T-helper 2 cell treated with Interferon-gamma antibody and Interleukin-4, amounts not matched to agents 100 ng/mL and 5 ng/mL, for 36 hours (primary cell): ENCODE measurements around the gene MROH2A. TPM values are rescaled to one million over a fixed set of nuclear protein-coding genes. Genes with fewer than 3 reads are reported as not detected.
"Not testable (repeated sequence)": the region's sequence is repeated elsewhere in the genome, so short reads cannot be mapped to it uniquely, and the experiment has no call there.

Experiments used
- intact Hi-C: fragments of 100-400 bp; cut with micrococcal nuclease; formaldehyde crosslinking; loops from one replicate; pipeline ENCODE4 v1.15.1; 2023
- total RNA-seq: library from RNA; stranded (reverse); gene quantifications from 2 replicates; pipeline ENCODE4 v1.2.3, GENCODE V29; 2022

MROH2A gene
- total RNA-seq, 1 donor from 2014 or later = not detected

DNA sequence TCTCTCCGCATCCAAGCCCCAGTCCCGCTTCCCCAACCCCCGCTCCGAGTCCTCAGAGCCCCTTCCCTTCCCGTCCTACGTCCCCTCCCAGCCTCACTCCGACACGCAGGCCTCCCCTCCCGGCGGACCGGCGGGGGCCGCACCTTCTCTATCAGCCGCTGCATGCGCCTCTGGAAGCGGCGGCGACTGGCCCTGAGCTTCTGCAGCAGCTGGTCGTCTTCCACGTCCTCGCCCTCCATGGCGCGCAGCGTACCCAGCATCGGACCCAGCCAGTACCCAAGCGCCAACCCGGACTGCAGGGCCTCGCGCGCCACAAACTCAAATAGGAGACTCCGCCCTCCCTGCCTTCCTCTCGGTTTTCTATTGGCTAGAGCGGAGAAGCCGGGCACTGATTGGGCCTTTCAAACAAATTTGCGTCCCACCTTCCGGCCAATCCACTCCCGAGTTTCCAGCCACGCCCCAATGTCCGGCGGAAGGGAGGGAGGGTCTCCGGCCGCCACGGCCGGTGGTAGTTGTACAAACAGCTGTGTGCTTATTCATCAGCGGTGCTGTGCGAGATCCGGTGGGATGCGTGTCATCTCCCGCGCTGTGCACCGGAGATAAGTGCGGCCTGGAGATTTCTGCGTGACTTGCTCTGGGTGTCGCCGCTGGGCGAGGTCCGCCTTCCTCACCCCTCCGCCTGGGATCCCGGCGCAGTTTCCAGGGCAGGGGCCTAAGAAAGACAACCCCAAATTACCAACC, 76.3 kb downstream of the MROH2A start, which contains the start of gene HJURP:
HJURP (minus strand) TSS at position 295 of the 741 bp plus-strand sequence; CDS start at position 260, 35 bp downstream.
- intact Hi-C loops = loop anchor here (1.0 to 10.0 kb wide), 4 partner anchors 14 to 1160 kb away; partner anchors contain the start of genes ARL4C, GIGYF2 and MSL3B

- intact Hi-C loops = loop anchor here (5.0 to 10.0 kb wide), 3 partner anchors 249 to 1161 kb away; partner anchors contain the start of gene GIGYF2
These were observed 77.2 kb downstream of the MROH2A start for GRCh38 chr2:233855345-233855744.

- intact Hi-C loops = loop anchor here (5.0 to 10.0 kb wide), 3 partner anchors 249 to 1161 kb away; partner anchors contain the start of gene GIGYF2
These were observed 78.1 kb downstream of the MROH2A start for GRCh38 chr2:233856184-233856583.

DNA sequence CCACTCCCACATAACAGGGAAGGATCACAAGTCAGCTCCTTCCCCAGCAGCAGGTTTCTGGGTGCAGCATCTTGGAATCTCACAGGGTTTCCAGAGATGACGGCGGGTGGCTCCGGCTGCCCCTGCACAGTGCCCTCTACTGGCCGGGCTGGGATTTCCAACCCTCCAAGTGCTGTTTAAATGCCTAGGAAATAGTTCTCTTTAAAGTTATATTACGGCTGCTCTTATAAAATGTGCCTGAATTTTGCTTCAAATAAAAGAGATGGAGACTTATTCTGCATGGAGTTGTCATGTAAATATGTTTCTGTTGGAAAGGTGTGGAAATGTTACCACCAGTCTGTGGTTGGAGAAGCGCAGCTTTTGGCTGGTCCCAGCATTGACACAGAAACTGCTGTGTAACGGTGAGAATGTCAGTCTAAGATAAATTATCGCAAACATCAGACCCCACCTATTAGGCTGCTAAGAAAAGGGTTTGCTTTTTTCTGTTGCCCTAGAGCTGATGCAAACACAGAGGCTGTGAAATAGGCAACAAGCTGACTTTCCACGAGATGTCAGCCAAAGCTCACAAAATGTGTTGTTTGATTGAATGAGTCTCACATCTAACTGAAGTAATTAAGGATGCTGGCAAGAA, 79.5 kb downstream of the MROH2A start:
- intact Hi-C loops = loop anchor here (5.0 to 10.0 kb wide), 3 partner anchors 247 to 1163 kb away; partner anchors contain the start of gene GIGYF2

DNA sequence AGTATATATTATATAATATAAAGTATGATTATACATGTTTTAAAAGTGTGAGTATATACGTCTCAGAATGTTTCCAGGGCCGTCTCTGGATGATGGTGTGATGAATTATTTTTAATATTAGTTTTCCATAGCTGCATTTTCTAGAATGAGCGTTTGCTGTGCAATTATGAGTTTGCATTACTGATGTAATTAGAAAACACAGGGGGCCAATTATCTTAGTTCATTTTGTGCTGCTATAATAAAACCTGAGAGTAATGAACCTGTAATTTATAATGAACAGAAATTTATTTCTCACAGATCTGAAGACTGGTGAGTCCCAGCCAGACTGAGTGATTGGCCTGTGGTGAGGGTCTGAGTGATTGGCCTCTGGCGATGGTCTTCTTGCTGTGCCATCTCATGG, 80.2 kb downstream of the MROH2A start:
- intact Hi-C loops = loop anchor here (5.0 to 10.0 kb wide), 3 partner anchors 246 to 1164 kb away; partner anchors contain the start of gene GIGYF2

- intact Hi-C loops = no loop called here
These were observed 84.2 kb downstream of the MROH2A start for GRCh38 chr2:233862261-233862768.

DNA sequence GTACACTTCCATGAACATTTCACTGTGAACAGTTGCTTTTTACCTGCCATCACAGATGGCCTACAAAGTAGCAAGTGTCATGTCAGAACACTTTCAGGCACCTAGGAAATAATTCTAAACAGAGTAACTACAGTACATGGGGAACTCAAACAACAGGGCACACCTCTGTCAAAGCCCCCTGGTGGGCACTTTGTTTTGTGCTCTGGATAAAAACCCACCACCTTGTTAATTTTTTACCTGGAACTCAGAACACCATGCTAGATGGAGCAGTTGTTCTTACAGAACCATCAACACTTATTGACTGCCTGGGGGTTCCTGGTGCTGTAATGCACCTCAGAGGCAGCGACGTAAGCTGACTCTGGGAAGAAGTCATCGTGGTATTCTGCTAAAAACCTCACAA, 87.7 kb downstream of the MROH2A start:
- intact Hi-C loops = no loop called here

- intact Hi-C loops = no loop called here
These were observed 88.3 kb downstream of the MROH2A start for GRCh38 chr2:233866479-233866878.

- intact Hi-C loops = loop anchor here (1.0 kb wide), 1 partner anchor 14 kb away; the partner anchor contains the start of gene HJURP
These were observed 89.9 kb downstream of the MROH2A start, which contains the start of gene MSL3B for GRCh38 chr2:233867993-233868532. Gene MSL3B (minus strand): TSS chr2:233868386.

- intact Hi-C loops = no loop called here
These were observed 93.3 kb downstream of the MROH2A start for GRCh38 chr2:233871432-233871831.

DNA sequence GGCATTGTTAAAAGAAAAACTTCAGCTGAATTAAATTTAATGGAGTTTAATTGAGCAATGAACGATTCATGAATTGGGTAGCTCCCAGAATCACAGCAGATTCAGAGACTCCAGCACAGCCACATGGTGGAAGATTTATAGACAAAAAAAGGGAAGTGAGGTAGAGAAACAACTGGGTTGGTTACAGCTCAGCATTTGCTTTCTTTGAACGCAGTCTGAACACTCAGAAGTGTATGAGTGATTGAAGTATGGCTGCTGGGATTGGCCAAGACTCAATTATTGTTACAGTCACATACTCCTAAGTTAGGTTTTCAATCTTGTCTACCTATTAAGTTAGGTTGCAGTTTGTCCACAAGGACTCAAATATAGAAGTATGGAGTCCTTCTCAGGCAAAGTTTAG, 94.0 kb downstream of the MROH2A start:
- intact Hi-C loops = not testable (repeated sequence)

GRCh38 chr2:233882353-233882752, 104.2 kb downstream of the MROH2A start:
- intact Hi-C loops = no loop called here

Other genes starting within 250 kb of the MROH2A start
- 11.0 TPM in 2 replicates for gene USP40, start 211.5 kb upstream of the MROH2A start, total RNA-seq
- not detected in 2 replicates for gene UGT1A8, start 160.7 kb upstream of the MROH2A start, total RNA-seq
- gene UGT1A10, start 141.9 kb upstream of the MROH2A start, total RNA-seq = not detected in 2 replicates
- not detected in 2 replicates for gene UGT1A9, start 106.4 kb upstream of the MROH2A start, total RNA-seq
- not detected in 2 replicates for gene UGT1A7, start 96.4 kb upstream of the MROH2A start, total RNA-seq
- gene UGT1A6, start 85.4 kb upstream of the MROH2A start, total RNA-seq = not detected in 2 replicates
- gene UGT1A5, start 65.4 kb upstream of the MROH2A start, total RNA-seq = not detected in 2 replicates
- gene UGT1A4, start 59.6 kb upstream of the MROH2A start, total RNA-seq = not detected in 2 replicates
- not detected in 2 replicates for gene UGT1A3, start 49.3 kb upstream of the MROH2A start, total RNA-seq
- not detected in 2 replicates for gene UGT1A1, start 18.1 kb upstream of the MROH2A start, total RNA-seq
- 79.4 and 80.0 TPM in 2 replicates for gene HJURP, start 76.2 kb downstream of the MROH2A start, total RNA-seq
- gene TRPM8, start 139.0 kb downstream of the MROH2A start, total RNA-seq = not detected in 2 replicates